ENCODE results near the gene PDE1C. TPM values are rescaled to one million over a fixed set of nuclear protein-coding genes. Genes with fewer than 3 reads are reported as not detected.

PDE1C gene
- total and polyA plus RNA-seq, 2 of the 4 experiments (the other 2 are of a cell fraction), result 14.2 to 61.5 TPM

DNA sequence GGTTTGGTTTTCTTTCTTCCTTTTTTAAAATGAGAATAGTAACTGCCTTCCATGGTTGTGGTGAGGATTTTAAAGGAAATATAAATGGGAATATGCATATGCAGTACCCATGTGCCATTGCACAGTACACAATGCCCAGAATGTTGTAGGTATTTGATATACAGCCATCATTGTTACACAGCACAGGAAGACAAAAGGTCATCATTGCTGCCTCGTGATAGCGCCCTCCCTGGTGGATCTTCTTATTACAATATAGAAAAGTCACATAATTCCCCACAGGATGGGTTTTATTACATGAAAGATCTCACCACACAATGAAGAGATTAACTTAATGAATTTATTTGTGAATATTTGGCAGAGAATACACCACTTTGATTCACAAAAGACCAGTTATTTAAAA is 306.7 kb downstream of the PDE1C start:
- no peaks in the 10 kb centered on the region; the same call in 1 of the 2 replicates for H3K4me1 ChIP-seq (ENCODE audit: control insufficient read depth, insufficient read depth, low read length)
- H3K9me3 ChIP-seq (ENCODE audit: control insufficient read depth, insufficient read depth, low read length), result no peaks in the 10 kb centered on the region
- no peaks in the 10 kb centered on the region for H4K20me1 ChIP-seq (ENCODE audit: insufficient read depth, low read length)
- ATAC-seq (ENCODE audit: low read depth) (no peak), DNase-seq (no peak)
- no peaks in the 10 kb centered on the region for H3K27me3 ChIP-seq (ENCODE audit: control insufficient read depth, insufficient read depth, low read length)
- H3K9ac ChIP-seq (ENCODE audit: low read depth, low read length), result no peak overlapping the region
- TF ChIP-seq, protein P1, sequence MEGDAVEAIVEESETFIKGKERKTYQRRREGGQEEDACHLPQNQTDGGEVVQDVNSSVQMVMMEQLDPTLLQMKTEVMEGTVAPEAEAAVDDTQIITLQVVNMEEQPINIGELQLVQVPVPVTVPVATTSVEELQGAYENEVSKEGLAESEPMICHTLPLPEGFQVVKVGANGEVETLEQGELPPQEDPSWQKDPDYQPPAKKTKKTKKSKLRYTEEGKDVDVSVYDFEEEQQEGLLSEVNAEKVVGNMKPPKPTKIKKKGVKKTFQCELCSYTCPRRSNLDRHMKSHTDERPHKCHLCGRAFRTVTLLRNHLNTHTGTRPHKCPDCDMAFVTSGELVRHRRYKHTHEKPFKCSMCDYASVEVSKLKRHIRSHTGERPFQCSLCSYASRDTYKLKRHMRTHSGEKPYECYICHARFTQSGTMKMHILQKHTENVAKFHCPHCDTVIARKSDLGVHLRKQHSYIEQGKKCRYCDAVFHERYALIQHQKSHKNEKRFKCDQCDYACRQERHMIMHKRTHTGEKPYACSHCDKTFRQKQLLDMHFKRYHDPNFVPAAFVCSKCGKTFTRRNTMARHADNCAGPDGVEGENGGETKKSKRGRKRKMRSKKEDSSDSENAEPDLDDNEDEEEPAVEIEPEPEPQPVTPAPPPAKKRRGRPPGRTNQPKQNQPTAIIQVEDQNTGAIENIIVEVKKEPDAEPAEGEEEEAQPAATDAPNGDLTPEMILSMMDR (conservative IDR thresholded peaks at IDR 0.05; ENCODE audit: low read depth, low read length), result 0 out of 2 replicates have a peak, but pooled peaks have one; percentile 13
- TF ChIP-seq RCOR1 (IDR thresholded peaks at IDR 0.05; ENCODE audit: insufficient replicate concordance, low read length) (no peak), CHD1 (IDR thresholded peaks at IDR 0.05; ENCODE audit: low read depth, low read length) (no peak), RAD21 (IDR thresholded peaks at IDR 0.05; ENCODE audit: low read length) (no peak)
- no peak overlapping the region for H4K91ac ChIP-seq (ENCODE audit: insufficient read depth, low read depth, low read length)
- intact Hi-C loops (cut with micrococcal nuclease) (no loop called here), in situ Hi-C loops (cut with MboI; ENCODE audit: low sequenced_read_pairs) (no loop called here), dilution Hi-C loops (cut with HindIII; ENCODE audit: low sequenced_read_pairs, unreplicated experiment) (no loop called here)
- no peaks in the 10 kb centered on the region for H3K9me1 ChIP-seq (ENCODE audit: insufficient read depth, low read length)
- no peak overlapping the region for H3K23ac ChIP-seq (ENCODE audit: low read depth, low read length)
- H4K5ac ChIP-seq (ENCODE audit: low read depth, low read length), result no peak overlapping the region
- no peak overlapping the region for H2BK5ac ChIP-seq (ENCODE audit: low read depth, low read length, poor library complexity, severe bottlenecking)
- no peak overlapping the region for H4K8ac ChIP-seq (ENCODE audit: low read depth in 2 of 2, low read length in 2 of 2)
- H3K4ac ChIP-seq (ENCODE audit: low read depth, low read length), result no peak overlapping the region
- no peaks in the 10 kb centered on the region for H3K79me1 ChIP-seq (ENCODE audit: low read depth in 1 of 2, low read length in 2 of 2)
- H2BK120ac ChIP-seq (ENCODE audit: low read depth, low read length), result no peak overlapping the region
- H3K27ac ChIP-seq (ENCODE audit: insufficient read depth, low read length), result no peak overlapping the region
- no peak overlapping the region for H2AK5ac ChIP-seq (ENCODE audit: low read depth, low read length)
- no peaks in the 10 kb centered on the region for H3K36me3 ChIP-seq (ENCODE audit: control insufficient read depth, insufficient read depth, low read length)
- no peak overlapping the region for H3K18ac ChIP-seq (ENCODE audit: low read depth, low read length)
- H2BK20ac ChIP-seq (ENCODE audit: low read depth, low read length), result no peak overlapping the region
- H3K14ac ChIP-seq (replicated peaks; ENCODE audit: low read depth, low read length), result no peak overlapping the region
- no peak overlapping the region for H3K4me3 ChIP-seq (ENCODE audit: insufficient read depth, low read depth, low read length)
- no peak overlapping the region for H2BK15ac ChIP-seq (ENCODE audit: low read depth, low read length)
- no peak overlapping the region for H3K4me2 ChIP-seq (ENCODE audit: low read depth, low read length)
- no peak overlapping the region for H3K56ac ChIP-seq (ENCODE audit: extremely low read depth, insufficient read depth, low read length)
- no peak overlapping the region for H2AFZ ChIP-seq (replicated peaks; ENCODE audit: low read length, poor library complexity)
- ChIA-PET CTCF (no interaction called here), POLR2A (ENCODE audit: unreplicated experiment) (no interaction called here)
- BruUV-seq (replicated peaks), result no TSS peak
- no CpG with 5 or more reads among the region's 2 CpGs for WGBS, 2 experiments (ENCODE audit: extremely low coverage in 2 of 2, insufficient read length in 1 of 2)
- H2AK9ac ChIP-seq (replicated peaks; ENCODE audit: low read depth, low read length, poor library complexity), result no peak overlapping the region

All from IMR-90 (cell line).